Lung microvascular endothelial cell (primary cell): ENCODE results near the gene FRYL. TPM values are rescaled to one million over a fixed set of nuclear protein-coding genes. Genes with fewer than 3 reads are reported as not detected.

Experiments used
- DNase-seq, 2 donors: peaks; one replicate each; pipeline versions ENCODE4 v3.0.0 to v3.0.0-alpha.2; 2010; ENCODE audit warnings: low read depth in 2 of 2
- total RNA-seq: library from RNA; depleted of rRNA; stranded (reverse); fragments of >200 nt; gene quantifications from 2 replicates; pipeline ENCODE4 v1.2.1, GENCODE V29; 2014

The FRYL gene
- total RNA-seq, 1 donor from 2014 or later: 76.2 TPM

GRCh38 chr4:48623182-48623780 lies 156.8 kb downstream of the FRYL start:
- DNase-seq: no peak

- DNase-seq: no peak
These were observed 159.2 kb downstream of the FRYL start for GRCh38 chr4:48620831-48621230.

GRCh38 chr4:48620093-48620492 lies 160.0 kb downstream of the FRYL start:
- DNase-seq: no peak

GRCh38 chr4:48604527-48604926 lies 175.6 kb downstream of the FRYL start:
- DNase-seq: no peak

- DNase-seq: no peak
These were observed 176.0 kb downstream of the FRYL start for GRCh38 chr4:48604041-48604440.

GRCh38 chr4:48603366-48604003 lies 176.6 kb downstream of the FRYL start:
- DNase-seq: no peak

- DNase-seq: no peak
These were observed 177.3 kb downstream of the FRYL start for GRCh38 chr4:48602763-48603162.

- DNase-seq: no peak
These were observed 177.9 kb downstream of the FRYL start for GRCh38 chr4:48602222-48602621.

- peak; percentile 29 to 39 for DNase-seq
These were observed 183.7 kb downstream of the FRYL start for GRCh38 chr4:48596336-48596735.

GRCh38 chr4:48594180-48594579 lies 185.9 kb downstream of the FRYL start:
- peak; percentile 73 to 88 for DNase-seq

GRCh38 chr4:48591372-48591771 lies 188.7 kb downstream of the FRYL start:
- no peak for DNase-seq

GRCh38 chr4:48590884-48591283 lies 189.2 kb downstream of the FRYL start:
- no peak for DNase-seq

GRCh38 chr4:48589098-48589445 lies 191.0 kb downstream of the FRYL start:
- peak in 1 of 2 donors; percentile 23 for DNase-seq

GRCh38 chr4:48588230-48589097 lies 191.6 kb downstream of the FRYL start:
- DNase-seq: no peak

GRCh38 chr4:48585401-48585800 lies 194.7 kb downstream of the FRYL start:
- DNase-seq: no peak

- peak; percentile 79 to 87 for DNase-seq
These were observed 201.7 kb downstream of the FRYL start for GRCh38 chr4:48578132-48578968.

- no peak for DNase-seq
These were observed 204.1 kb downstream of the FRYL start for GRCh38 chr4:48575964-48576363.

- no peak for DNase-seq
These were observed 208.6 kb downstream of the FRYL start for GRCh38 chr4:48571471-48571870.

GRCh38 chr4:48570646-48571220 lies 209.3 kb downstream of the FRYL start:
- peak in 1 of 2 donors; percentile 33 for DNase-seq

- peak; percentile 22 to 40 for DNase-seq
These were observed 214.1 kb downstream of the FRYL start for GRCh38 chr4:48566034-48566384.

- peak in 1 of 2 donors; percentile 30 for DNase-seq
These were observed 214.6 kb downstream of the FRYL start for GRCh38 chr4:48565362-48566033.
